HepG2 (cell line): ENCODE data around the gene PRKAG3. TPM values are rescaled to one million over a fixed set of nuclear protein-coding genes. Genes with fewer than 3 reads are reported as not detected.

ENCODE experiments used
- ATAC-seq: fragments of 200-7000 bp; cut with Tn5 transposase; 3 replicates; pipeline ENCODE4 v1.9.1; 2020; ENCODE audit warnings: mild to moderate bottlenecking, moderate library complexity
- BruUV-seq: library from RNA; stranded (reverse); fragments of 400-500 nt; replicated peaks from 2 replicates; lab custom pipeline; 2021; lab: Mats Ljungman, UMichigan
- CTCF ChIA-PET: fragments of 300-600 bp; formaldehyde crosslinking; extraction: SDS; loops from one replicate; lab custom pipeline; 2021; ENCODE audit warnings: low total read pairs, inconsistent platforms, low intra/inter-chr PET ratio; lab: Yijun Ruan, JAX
- POLR2A ChIA-PET: fragments of 350-600 bp; sonication (Branson Sonifier 250); formaldehyde crosslinking; loops from one replicate; lab custom pipeline; 2020; ENCODE audit warnings: antibody characterized with exemption, inconsistent platforms; lab: Yijun Ruan, JAX
- DNase-seq: peaks from one replicate; pipeline ENCODE4 v3.0.0-alpha.2; 2015; ENCODE audit warnings: low spot score
- FAIRE-seq: peaks from 3 replicates; lab custom pipeline; 2011; peaks lifted over from hg19 to GRCh38; lab: Jason Lieb, UNC
- H2AFZ ChIP-seq: one replicate; pipeline ENCODE4 v1.6.1; 2011; ENCODE audit warnings: low read length, inconsistent platforms
- H3K27ac ChIP-seq: fragments of 300-600 bp; 3 replicates; pipeline ENCODE4 v1.8.0; 2011; ENCODE audit warnings: mixed run types, mild to moderate bottlenecking, mixed read lengths, low read length, inconsistent platforms; ENCODE audit not compliant: insufficient read depth; ENCODE audit errors: extremely low read length
- H3K27me3 ChIP-seq, 2 experiments: fragments of 200-600 bp in 1 of 2; 2 replicates in 1 of 2; 3 replicates in 1 of 2; pipeline versions ENCODE4 v1.6.0 to v1.8.0; 2011; ENCODE audit warnings: low read length in 2 of 2, mild to moderate bottlenecking in 2 of 2, moderate library complexity in 2 of 2, inconsistent platforms in 1 of 2; ENCODE audit not compliant: insufficient read depth in 2 of 2, control insufficient read depth in 1 of 2
- H3K36me3 ChIP-seq, 2 experiments: fragments of 200-600 bp in 1 of 2; replicated peaks in 1 of 2; 2 replicates in 1 of 2; 3 replicates in 1 of 2; pipeline versions ENCODE4 v1.5.1 to v1.8.0; 2011; ENCODE audit warnings: low read length in 2 of 2, inconsistent platforms in 1 of 2; ENCODE audit not compliant: insufficient read depth in 2 of 2, control insufficient read depth in 1 of 2
- H3K4me1 ChIP-seq: 2 replicates; pipeline ENCODE4 v1.5.1; 2012; ENCODE audit warnings: low read length, inconsistent platforms; ENCODE audit not compliant: insufficient read depth
- H3K4me2 ChIP-seq: 2 replicates; pipeline ENCODE4 v1.6.0; 2011; ENCODE audit warnings: low read depth, low read length, inconsistent platforms
- H3K4me3 ChIP-seq, 3 experiments: fragments of 200-600 bp in 1 of 3; sonication (generic), shearing (Covaris generic) in 1 of 3; replicated peaks in 1 of 3; 2 replicates each; pipeline ENCODE4 v1.5.1; 2011 to 2016; ENCODE audit warnings: low read length in 3 of 3, inconsistent platforms in 2 of 3, low read depth in 2 of 3, mild to moderate bottlenecking in 2 of 3, control low read depth in 1 of 3, mixed read lengths in 1 of 3; ENCODE audit not compliant: insufficient read depth in 1 of 3
- H3K79me2 ChIP-seq: one replicate; pipeline ENCODE4 v1.6.1; 2011; ENCODE audit warnings: low read length, inconsistent platforms; ENCODE audit not compliant: insufficient read depth
- H3K9ac ChIP-seq: 2 replicates; pipeline ENCODE4 v1.6.0; 2011; ENCODE audit warnings: mild to moderate bottlenecking, low read depth, low read length, inconsistent platforms; ENCODE audit not compliant: insufficient read depth
- H3K9me3 ChIP-seq: 2 replicates; pipeline ENCODE4 v1.5.1; 2012; ENCODE audit warnings: mild to moderate bottlenecking, low read length
- H4K20me1 ChIP-seq: 2 replicates; pipeline ENCODE4 v1.6.0; 2011; ENCODE audit warnings: inconsistent platforms, mild to moderate bottlenecking, low read length, moderate library complexity; ENCODE audit not compliant: insufficient read depth
- CCDC6 ChIP-seq: sonication (generic); formaldehyde crosslinking; IDR thresholded peaks from 2 replicates; pipeline ENCODE4 v1.8.1; 2022; ENCODE audit warnings: mild to moderate bottlenecking, missing genetic modification reagents, moderate library complexity
- HNRNPUL1 ChIP-seq: fragments of 200-400 bp; formaldehyde crosslinking; IDR thresholded peaks from 2 replicates; pipeline ENCODE4 v1.6.1; 2017; ENCODE audit warnings: low read depth, mild to moderate bottlenecking, low read length, moderate library complexity
- MAF1 ChIP-seq: sonication (generic); formaldehyde crosslinking; IDR thresholded peaks from 2 replicates; pipeline ENCODE4 v1.5.0; 2020; ENCODE audit warnings: missing genetic modification reagents, borderline replicate concordance
- MAFK ChIP-seq, 2 experiments: IDR thresholded peaks in 1 of 2; conservative IDR thresholded peaks in 1 of 2; 2 replicates each; pipeline ENCODE4 v1.6.1; 2011; ENCODE audit warnings: improper control_type of control experiment in 2 of 2, low read length in 2 of 2
- MZF1 ChIP-seq: sonication (generic); formaldehyde crosslinking; IDR thresholded peaks from 2 replicates; pipeline ENCODE4 v1.8.1; 2023; ENCODE audit warnings: mild to moderate bottlenecking, missing genetic modification reagents, borderline replicate concordance
- PBX2 ChIP-seq: IDR thresholded peaks from 2 replicates; pipeline ENCODE4 v1.6.1; 2016; ENCODE audit warnings: control low read depth
- RFXAP ChIP-seq: sonication (generic); formaldehyde crosslinking; IDR thresholded peaks from 2 replicates; pipeline ENCODE4 v1.4.0; 2020; ENCODE audit warnings: missing genetic modification reagents, borderline replicate concordance
- SMAD3 ChIP-seq: sonication (generic); formaldehyde crosslinking; IDR thresholded peaks from 2 replicates; pipeline ENCODE4 v1.4.0; 2020; ENCODE audit warnings: missing genetic modification reagents
- SNAI1 ChIP-seq: sonication (generic); formaldehyde crosslinking; IDR thresholded peaks from 2 replicates; pipeline ENCODE4 v1.5.0; 2020; ENCODE audit warnings: mild to moderate bottlenecking, missing genetic modification reagents, borderline replicate concordance
- ZBTB14 ChIP-seq: sonication (generic); formaldehyde crosslinking; IDR thresholded peaks from 2 replicates; pipeline ENCODE4 v1.4.0; 2020; ENCODE audit warnings: missing genetic modification reagents
- WGBS: methylation state at CpG from one replicate; pipeline ENCODE4 v1.1.6; 2017; ENCODE audit warnings: low lambda C conversion rate; 5-methylcytosine and 5-hydroxymethylcytosine counted together
- in situ Hi-C: cut with HindIII; loops from 2 replicates; pipeline ENCODE4 v1.10.0; 2017; ENCODE audit warnings: low pct_unique_long_range_greater_than_20kb; ENCODE audit not compliant: extremely low pct_ligation_motif_present
- intact Hi-C: fragments of 100-400 bp; cut with micrococcal nuclease; formaldehyde crosslinking; loops from one replicate; pipeline ENCODE4 v1.10.0; 2022; ENCODE audit not compliant: unreplicated experiment
- polyA plus RNA-seq, 8 experiments: library from polyadenylated mRNA; depleted of rRNA in 3 of 8; stranded (reverse) in 7 of 8; unstranded in 1 of 8; fragments of >200 nt; fragmentation: Illumina TruSeq in 4 of 8; extraction: Trizol in 4 of 8; gene quantifications; 2 replicates each; pipeline versions ENCODE4 v1.2.1 to v1.2.3, GENCODE V29; 2011 to 2016; ENCODE audit warnings: low read depth in 4 of 8, missing spikeins in 1 of 8, mixed read lengths in 1 of 8; ENCODE audit not compliant: insufficient read depth in 1 of 8
- total RNA-seq, 5 experiments: library from RNA; depleted of rRNA; stranded (reverse); fragments of >200 nt; fragmentation: Illumina TruSeq; extraction: Trizol; gene quantifications; 2 replicates each; pipeline ENCODE4 v1.2.3, GENCODE V29; 2016; ENCODE audit warnings: low read depth in 1 of 5
- TF ChIP-seq, protein P1 (sequence below): sonication (generic); formaldehyde crosslinking; conservative IDR thresholded peaks from 2 replicates; pipeline ENCODE4 v1.8.1; 2023; ENCODE audit warnings: missing genetic modification reagents
- TF ChIP-seq, protein P2 (sequence below): IDR thresholded peaks from 2 replicates; pipeline ENCODE4 v1.6.1; 2016

PRKAG3 gene
- total and polyA plus RNA-seq, 2 of the 13 experiments (the other 11 are each of a cell fraction or from before 2014, with no cell fraction given): not detected

DNA sequence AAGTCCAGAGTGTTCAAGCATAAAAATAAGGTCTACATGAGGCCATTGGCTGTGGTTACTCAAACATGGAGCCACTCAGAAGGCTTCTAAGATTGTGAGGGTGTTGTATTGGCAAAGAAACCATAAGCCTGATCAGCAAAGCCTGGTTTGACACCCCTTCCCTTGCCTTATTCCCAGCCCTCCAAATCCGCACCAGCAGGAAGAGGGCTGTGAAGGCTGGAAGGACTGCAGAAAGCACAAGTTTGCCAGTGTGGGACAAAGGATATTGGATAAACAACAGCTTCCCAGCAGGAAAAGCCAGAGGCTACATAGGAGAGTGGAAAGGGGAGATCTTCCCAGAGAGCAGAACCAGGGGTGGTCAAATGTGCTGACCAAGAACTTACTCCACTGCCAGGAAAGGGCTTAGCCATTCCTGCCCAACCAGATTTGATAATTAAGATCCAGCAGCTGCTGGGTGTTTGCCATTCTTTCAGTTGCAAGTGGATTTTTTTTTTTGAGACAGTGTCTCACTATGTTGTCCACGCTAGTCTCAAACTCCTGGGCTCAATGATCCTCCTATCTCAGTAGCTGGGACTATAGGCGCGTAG lies 1.5 kb upstream of the PRKAG3 start:
- Histone ChIP-seq H3K27me3 (peaks cover 14 to 79% of the 10 kb centered on the region in 2 experiments; a peak in 4 of 5 replicates), H3K4me1 (peaks cover 33% of the 10 kb centered on the region), H3K36me3 (no peaks in the 10 kb centered on the region), H3K9me3 (no peaks in the 10 kb centered on the region), H3K4me2 (no peak overlapping the region), H3K27ac (no peak overlapping the region)
- intact Hi-C loops (no loop called here), in situ Hi-C loops (loop anchor here (25.0 kb wide), 1 partner anchor 96 kb away; no protein-coding TSS in a partner anchor)
- BruUV-seq: no TSS peak
- FAIRE-seq (no peak), DNase-seq (no peak)
- TF ChIP-seq MAFK (conservative IDR thresholded peaks at IDR 0.05 in 1 of 2, IDR thresholded peaks at IDR 0.05 in 1 of 2; ENCODE audit: low read length in 2 of 2) (0 out of 4 replicates have a peak, but pooled peaks of 1 of the 2 experiments have one; percentile 25), ZBTB14 (CRISPR knock-in tag) (0 out of 2 replicates have a peak, but pooled peaks have one; percentile 19)
- TF ChIP-seq, protein P1, sequence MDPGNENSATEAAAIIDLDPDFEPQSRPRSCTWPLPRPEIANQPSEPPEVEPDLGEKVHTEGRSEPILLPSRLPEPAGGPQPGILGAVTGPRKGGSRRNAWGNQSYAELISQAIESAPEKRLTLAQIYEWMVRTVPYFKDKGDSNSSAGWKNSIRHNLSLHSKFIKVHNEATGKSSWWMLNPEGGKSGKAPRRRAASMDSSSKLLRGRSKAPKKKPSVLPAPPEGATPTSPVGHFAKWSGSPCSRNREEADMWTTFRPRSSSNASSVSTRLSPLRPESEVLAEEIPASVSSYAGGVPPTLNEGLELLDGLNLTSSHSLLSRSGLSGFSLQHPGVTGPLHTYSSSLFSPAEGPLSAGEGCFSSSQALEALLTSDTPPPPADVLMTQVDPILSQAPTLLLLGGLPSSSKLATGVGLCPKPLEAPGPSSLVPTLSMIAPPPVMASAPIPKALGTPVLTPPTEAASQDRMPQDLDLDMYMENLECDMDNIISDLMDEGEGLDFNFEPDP (CRISPR knock-in tag): no peak
- TF ChIP-seq, all 625 proteins: peak for 2
- no peak for ATAC-seq
- Histone ChIP-seq H2AFZ (no peak overlapping the region), H3K9ac (no peak overlapping the region), H3K79me2 (no peaks in the 10 kb centered on the region), H3K4me3 (no peak overlapping the region), H4K20me1 (no peaks in the 10 kb centered on the region)
- CTCF ChIA-PET: no interaction called here
- POLR2A ChIA-PET: no interaction called here
- 30% methylated on average over 4 of the region's 4 CpGs for WGBS

DNA sequence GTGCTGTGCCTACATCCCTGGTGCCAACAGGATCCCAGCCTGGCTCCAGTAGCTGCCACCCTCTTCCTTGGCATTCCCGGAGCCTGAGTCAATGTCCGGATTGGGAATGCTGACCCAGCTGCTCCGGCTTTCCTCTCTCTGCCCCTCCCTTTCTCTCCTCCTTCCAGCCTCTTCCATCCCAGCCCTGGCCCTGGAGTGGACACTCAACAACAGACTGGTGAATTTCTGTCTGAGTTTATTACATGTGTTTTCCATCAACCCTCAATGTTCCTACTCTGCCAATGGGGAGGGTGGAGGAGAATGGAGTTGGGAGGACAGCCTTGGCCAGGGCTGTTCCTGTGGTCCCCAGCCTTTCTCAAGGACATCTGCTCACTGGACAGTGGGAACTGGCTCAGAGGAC lies 917 bp upstream of the PRKAG3 start:
- ATAC-seq (no peak), FAIRE-seq (no peak), DNase-seq (no peak)
- Histone ChIP-seq H3K4me1 (peaks cover 39% of the 10 kb centered on the region), H3K27ac (no peak overlapping the region), H3K27me3 (peaks cover 16 to 79% of the 10 kb centered on the region in 2 experiments; a peak in 4 of 5 replicates), H3K79me2 (no peaks in the 10 kb centered on the region), H3K36me3 (no peaks in the 10 kb centered on the region), H2AFZ (no peak overlapping the region), H3K4me2 (no peak overlapping the region), H3K4me3 (no peak overlapping the region), H3K9me3 (no peaks in the 10 kb centered on the region), H3K9ac (no peak overlapping the region), H4K20me1 (no peaks in the 10 kb centered on the region)
- intact Hi-C loops (no loop called here), in situ Hi-C loops (loop anchor here (25.0 kb wide), 1 partner anchor 95 kb away; no protein-coding TSS in a partner anchor)
- ChIA-PET POLR2A (interaction anchor here (1.0 kb wide), 1 partner anchor 50 kb away, joined by 3 read pairs; the partner anchor contains the start of gene CYP27A1), CTCF (no interaction called here)
- 31% methylated on average over 3 of the region's 3 CpGs for WGBS
- BruUV-seq: no TSS peak
- no peak for TF ChIP-seq PBX2 (CRISPR knock-in tag)
- TF ChIP-seq HNRNPUL1: no peak
- TF ChIP-seq SMAD3 (CRISPR knock-in tag): no peak
- TF ChIP-seq MZF1: no peak
- no peak for TF ChIP-seq CCDC6
- no peak for TF ChIP-seq MAF1 (CRISPR knock-in tag)
- TF ChIP-seq RFXAP (CRISPR knock-in tag): no peak
- no peak for TF ChIP-seq SNAI1
- TF ChIP-seq, protein P2, sequence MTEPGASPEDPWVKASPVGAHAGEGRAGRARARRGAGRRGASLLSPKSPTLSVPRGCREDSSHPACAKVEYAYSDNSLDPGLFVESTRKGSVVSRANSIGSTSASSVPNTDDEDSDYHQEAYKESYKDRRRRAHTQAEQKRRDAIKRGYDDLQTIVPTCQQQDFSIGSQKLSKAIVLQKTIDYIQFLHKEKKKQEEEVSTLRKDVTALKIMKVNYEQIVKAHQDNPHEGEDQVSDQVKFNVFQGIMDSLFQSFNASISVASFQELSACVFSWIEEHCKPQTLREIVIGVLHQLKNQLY: no peak
